IMR-90 (cell line): ENCODE measurements around the gene XKRX. TPM values are rescaled to one million over a fixed set of nuclear protein-coding genes. Genes with fewer than 3 reads are reported as not detected.

ENCODE experiments used
- ATAC-seq: fragments of 200-7000 bp; cut with Tn5 transposase; 2 replicates; pipeline ENCODE4 v1.9.1; 2020; ENCODE audit warnings: low read depth, mild to moderate bottlenecking, moderate library complexity
- BruUV-seq: library from RNA; stranded (reverse); fragments of 400-500 nt; replicated peaks from 2 replicates; lab custom pipeline; 2021; lab: Mats Ljungman, UMichigan
- CTCF ChIA-PET: fragments of 300-600 bp; formaldehyde crosslinking; extraction: SDS; loops from one replicate; lab custom pipeline; 2021; ENCODE audit warnings: antibody characterized with exemption; lab: Yijun Ruan, JAX
- POLR2A ChIA-PET: fragments of 300-600 bp; sonication (Branson Sonifier 250); formaldehyde crosslinking; loops from one replicate; lab custom pipeline; 2022; ENCODE audit warnings: antibody characterized with exemption; ENCODE audit not compliant: unreplicated experiment; lab: Charles Lee
- DNase-seq: peaks from one replicate; pipeline ENCODE4 v3.0.0; 2013
- H2AFZ ChIP-seq: replicated peaks from 2 replicates; pipeline ENCODE3; 2013; ENCODE audit warnings: low read length, mild to moderate bottlenecking; ENCODE audit not compliant: poor library complexity
- H2AK5ac ChIP-seq: 2 replicates; pipeline ENCODE4 v1.6.1; 2013; ENCODE audit warnings: low read depth, low read length, inconsistent platforms
- H2AK9ac ChIP-seq: replicated peaks from 2 replicates; pipeline ENCODE3; 2013; ENCODE audit warnings: mild to moderate bottlenecking, low read depth, low read length, moderate library complexity; ENCODE audit not compliant: poor library complexity
- H2BK120ac ChIP-seq: 2 replicates; pipeline ENCODE4 v1.6.1; 2013; ENCODE audit warnings: low read depth, low read length, inconsistent platforms
- H2BK15ac ChIP-seq: 3 replicates; pipeline ENCODE4 v1.6.1; 2013; ENCODE audit warnings: low read depth, low read length, inconsistent platforms
- H2BK20ac ChIP-seq: 2 replicates; pipeline ENCODE4 v1.6.1; 2013; ENCODE audit warnings: low read depth, mild to moderate bottlenecking, inconsistent platforms, low read length, moderate library complexity
- H2BK5ac ChIP-seq: 2 replicates; pipeline ENCODE4 v1.6.1; 2013; ENCODE audit warnings: mild to moderate bottlenecking, low read depth, low read length, inconsistent platforms; ENCODE audit not compliant: poor library complexity, severe bottlenecking
- H3K14ac ChIP-seq: replicated peaks from 2 replicates; pipeline ENCODE4 v1.6.1; 2013; ENCODE audit warnings: low read depth, low read length, inconsistent platforms
- H3K18ac ChIP-seq: 2 replicates; pipeline ENCODE4 v1.6.1; 2013; ENCODE audit warnings: low read depth, low read length, control low read depth
- H3K23ac ChIP-seq: 2 replicates; pipeline ENCODE4 v1.6.1; 2013; ENCODE audit warnings: low read depth, low read length, inconsistent platforms
- H3K27ac ChIP-seq: 2 replicates; pipeline ENCODE4 v1.5.1; 2013; ENCODE audit warnings: mild to moderate bottlenecking, control low read depth, low read length; ENCODE audit not compliant: insufficient read depth
- H3K27me3 ChIP-seq: 2 replicates; pipeline ENCODE4 v1.6.1; 2013; ENCODE audit warnings: low read length; ENCODE audit not compliant: control insufficient read depth, insufficient read depth
- H3K36me3 ChIP-seq: 2 replicates; pipeline ENCODE4 v1.6.1; 2013; ENCODE audit warnings: low read length, mixed read lengths; ENCODE audit not compliant: control insufficient read depth, insufficient read depth
- H3K4ac ChIP-seq: 2 replicates; pipeline ENCODE4 v1.6.1; 2013; ENCODE audit warnings: low read depth, low read length, inconsistent platforms
- H3K4me1 ChIP-seq: 2 replicates; pipeline ENCODE4 v1.6.1; 2013; ENCODE audit warnings: low read length, mixed read lengths; ENCODE audit not compliant: control insufficient read depth, insufficient read depth
- H3K4me2 ChIP-seq: 2 replicates; pipeline ENCODE4 v1.6.1; 2013; ENCODE audit warnings: low read depth, mild to moderate bottlenecking, control low read depth, low read length, moderate library complexity
- H3K4me3 ChIP-seq: 2 replicates; pipeline ENCODE4 v1.5.1; 2013; ENCODE audit warnings: low read depth, mild to moderate bottlenecking, control low read depth, low read length, moderate library complexity; ENCODE audit not compliant: insufficient read depth
- H3K56ac ChIP-seq: 2 replicates; pipeline ENCODE4 v1.6.1; 2013; ENCODE audit warnings: low read length, inconsistent platforms; ENCODE audit not compliant: insufficient read depth; ENCODE audit errors: extremely low read depth
- H3K79me1 ChIP-seq, 2 experiments: 2 replicates each; pipeline ENCODE4 v1.6.1; 2013; ENCODE audit warnings: low read length in 2 of 2, inconsistent platforms in 1 of 2, low read depth in 1 of 2
- H3K9ac ChIP-seq: 2 replicates; pipeline ENCODE4 v1.6.1; 2013; ENCODE audit warnings: low read depth, low read length, control low read depth
- H3K9me1 ChIP-seq: 2 replicates; pipeline ENCODE4 v1.6.1; 2013; ENCODE audit warnings: low read length, inconsistent platforms; ENCODE audit not compliant: insufficient read depth
- H3K9me3 ChIP-seq: 2 replicates; pipeline ENCODE4 v1.6.1; 2013; ENCODE audit warnings: low read length; ENCODE audit not compliant: control insufficient read depth, insufficient read depth
- H4K20me1 ChIP-seq: 2 replicates; pipeline ENCODE4 v1.6.1; 2013; ENCODE audit warnings: low read length, inconsistent platforms; ENCODE audit not compliant: insufficient read depth
- H4K5ac ChIP-seq: 2 replicates; pipeline ENCODE4 v1.6.1; 2013; ENCODE audit warnings: mild to moderate bottlenecking, low read depth, low read length, control low read depth
- H4K8ac ChIP-seq, 2 experiments: 2 replicates each; pipeline ENCODE4 v1.6.1; 2013; ENCODE audit warnings: low read depth in 2 of 2, low read length in 2 of 2, control low read depth in 1 of 2, inconsistent platforms in 1 of 2
- H4K91ac ChIP-seq: 2 replicates; pipeline ENCODE4 v1.6.1; 2013; ENCODE audit warnings: low read depth, low read length, inconsistent platforms; ENCODE audit not compliant: insufficient read depth
- BHLHE40 ChIP-seq: fragments of 150-350 bp; IDR thresholded peaks from 2 replicates; pipeline ENCODE4 v1.6.1; 2016; ENCODE audit warnings: mild to moderate bottlenecking, low read depth, low read length
- CEBPB ChIP-seq: IDR thresholded peaks from 2 replicates; pipeline ENCODE4 v1.6.1; 2012; ENCODE audit warnings: low read depth, low read length, improper control_type of control experiment
- CHD1 ChIP-seq: IDR thresholded peaks from 2 replicates; pipeline ENCODE4 v1.6.1; 2012; ENCODE audit warnings: low read depth, low read length, improper control_type of control experiment
- FOS ChIP-seq: fragments of 150-350 bp; IDR thresholded peaks from 2 replicates; pipeline ENCODE4 v1.6.1; 2016; ENCODE audit warnings: low read depth, low read length
- MAFK ChIP-seq: IDR thresholded peaks from 2 replicates; pipeline ENCODE4 v1.6.1; 2012; ENCODE audit warnings: low read depth, low read length, improper control_type of control experiment
- MAZ ChIP-seq: IDR thresholded peaks from 2 replicates; pipeline ENCODE4 v1.6.1; 2012; ENCODE audit warnings: low read depth, mild to moderate bottlenecking, low read length, improper control_type of control experiment, moderate library complexity, borderline replicate concordance
- MXI1 ChIP-seq: IDR thresholded peaks from 2 replicates; pipeline ENCODE4 v1.6.1; 2012; ENCODE audit warnings: low read depth, mild to moderate bottlenecking, low read length, moderate library complexity, borderline replicate concordance
- NFE2L2 ChIP-seq: fragments of 150-350 bp; IDR thresholded peaks from 2 replicates; pipeline ENCODE4 v1.6.1; 2016; ENCODE audit warnings: low read depth, mild to moderate bottlenecking, low read length
- POLR2A ChIP-seq: IDR thresholded peaks from 2 replicates; pipeline ENCODE4 v1.6.1; 2012; ENCODE audit warnings: mild to moderate bottlenecking, low read depth, low read length
- RAD21 ChIP-seq: IDR thresholded peaks from 2 replicates; pipeline ENCODE4 v1.6.1; 2012; ENCODE audit warnings: low read length, improper control_type of control experiment
- RCOR1 ChIP-seq: IDR thresholded peaks from 2 replicates; pipeline ENCODE4 v1.6.1; 2012; ENCODE audit warnings: mild to moderate bottlenecking, low read length, improper control_type of control experiment; ENCODE audit not compliant: insufficient replicate concordance
- RFX5 ChIP-seq: IDR thresholded peaks from 2 replicates; pipeline ENCODE4 v1.8.0; 2012; ENCODE audit warnings: low read depth, mild to moderate bottlenecking, low read length, moderate library complexity
- SMC3 ChIP-seq: fragments of 150-350 bp; IDR thresholded peaks from 2 replicates; pipeline ENCODE4 v1.6.1; 2016; ENCODE audit warnings: low read depth, mild to moderate bottlenecking, antibody characterized with exemption, low read length, moderate library complexity
- WGBS, 2 experiments: methylation state at CpG; one replicate each; pipeline versions ENCODE4 v1.1.5 to v1.1.7; 2013; ENCODE audit warnings: missing lambda C conversion rate in 2 of 2; ENCODE audit not compliant: insufficient read length in 1 of 2; ENCODE audit errors: extremely low coverage in 2 of 2; 5-methylcytosine and 5-hydroxymethylcytosine counted together
- dilution Hi-C: fragments of 300-500 bp; cut with HindIII; formaldehyde crosslinking; loops from one replicate; pipeline ENCODE4 v1.14.3; 2018; ENCODE audit warnings: low sequenced_read_pairs; ENCODE audit not compliant: unreplicated experiment
- in situ Hi-C: fragments of 300-500 bp; cut with MboI; formaldehyde crosslinking; loops from 3 replicates; pipeline ENCODE4 v1.14.3; 2019; ENCODE audit warnings: low sequenced_read_pairs, inconsistent platforms, mixed read lengths
- intact Hi-C: fragments of 100-400 bp; cut with micrococcal nuclease; formaldehyde crosslinking; loops from 2 replicates; pipeline ENCODE4 v1.10.0; 2022
- polyA plus RNA-seq, 3 experiments: library from polyadenylated mRNA; depleted of rRNA; stranded (reverse); fragments of >200 nt; gene quantifications; 2 replicates each; pipeline ENCODE4 v1.2.3, GENCODE V29; 2012; ENCODE audit warnings: low replicate concordance in 1 of 3
- total RNA-seq: library from RNA; depleted of rRNA; stranded (reverse); fragments of >200 nt; gene quantifications from 2 replicates; pipeline ENCODE4 v1.2.3, GENCODE V29; 2012
- TF ChIP-seq, protein P1 (sequence below): conservative IDR thresholded peaks from 2 replicates; pipeline ENCODE4 v1.5.1; 2012; ENCODE audit warnings: mild to moderate bottlenecking, low read depth, low read length, improper control_type of control experiment
- TF ChIP-seq, protein P2 (sequence below): fragments of 150-350 bp; IDR thresholded peaks from 2 replicates; pipeline ENCODE4 v1.6.1; 2016; ENCODE audit warnings: low read depth, mild to moderate bottlenecking, low read length, moderate library complexity, borderline replicate concordance
- TF ChIP-seq, protein P3 (sequence below): fragments of 150-350 bp; IDR thresholded peaks from 2 replicates; pipeline ENCODE4 v1.6.1; 2017; ENCODE audit warnings: mild to moderate bottlenecking, antibody characterized with exemption, low read length, low read depth

The XKRX gene
- total and polyA plus RNA-seq, 2 of the 4 experiments (the other 2 are of a cell fraction) = 0.39 to 0.90 TPM

- CTCF ChIA-PET = no interaction called here
- H3K4ac ChIP-seq = no peak overlapping the region
- no peaks in the 10 kb centered on the region for H3K4me1 ChIP-seq
- BruUV-seq = no TSS peak
- dilution Hi-C loops = no loop called here
- H3K4me3 ChIP-seq = no peak overlapping the region
- no peaks in the 10 kb centered on the region for H4K20me1 ChIP-seq
- no peak overlapping the region for H4K8ac ChIP-seq
- no peaks in the 10 kb centered on the region for H3K36me3 ChIP-seq
- TF ChIP-seq CHD1 = no peak
- TF ChIP-seq, protein P1, sequence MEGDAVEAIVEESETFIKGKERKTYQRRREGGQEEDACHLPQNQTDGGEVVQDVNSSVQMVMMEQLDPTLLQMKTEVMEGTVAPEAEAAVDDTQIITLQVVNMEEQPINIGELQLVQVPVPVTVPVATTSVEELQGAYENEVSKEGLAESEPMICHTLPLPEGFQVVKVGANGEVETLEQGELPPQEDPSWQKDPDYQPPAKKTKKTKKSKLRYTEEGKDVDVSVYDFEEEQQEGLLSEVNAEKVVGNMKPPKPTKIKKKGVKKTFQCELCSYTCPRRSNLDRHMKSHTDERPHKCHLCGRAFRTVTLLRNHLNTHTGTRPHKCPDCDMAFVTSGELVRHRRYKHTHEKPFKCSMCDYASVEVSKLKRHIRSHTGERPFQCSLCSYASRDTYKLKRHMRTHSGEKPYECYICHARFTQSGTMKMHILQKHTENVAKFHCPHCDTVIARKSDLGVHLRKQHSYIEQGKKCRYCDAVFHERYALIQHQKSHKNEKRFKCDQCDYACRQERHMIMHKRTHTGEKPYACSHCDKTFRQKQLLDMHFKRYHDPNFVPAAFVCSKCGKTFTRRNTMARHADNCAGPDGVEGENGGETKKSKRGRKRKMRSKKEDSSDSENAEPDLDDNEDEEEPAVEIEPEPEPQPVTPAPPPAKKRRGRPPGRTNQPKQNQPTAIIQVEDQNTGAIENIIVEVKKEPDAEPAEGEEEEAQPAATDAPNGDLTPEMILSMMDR = no peak
- TF ChIP-seq MAZ = no peak
- TF ChIP-seq NFE2L2 = no peak
- TF ChIP-seq MXI1 = no peak
- TF ChIP-seq RCOR1 = no peak
- TF ChIP-seq, protein P2, sequence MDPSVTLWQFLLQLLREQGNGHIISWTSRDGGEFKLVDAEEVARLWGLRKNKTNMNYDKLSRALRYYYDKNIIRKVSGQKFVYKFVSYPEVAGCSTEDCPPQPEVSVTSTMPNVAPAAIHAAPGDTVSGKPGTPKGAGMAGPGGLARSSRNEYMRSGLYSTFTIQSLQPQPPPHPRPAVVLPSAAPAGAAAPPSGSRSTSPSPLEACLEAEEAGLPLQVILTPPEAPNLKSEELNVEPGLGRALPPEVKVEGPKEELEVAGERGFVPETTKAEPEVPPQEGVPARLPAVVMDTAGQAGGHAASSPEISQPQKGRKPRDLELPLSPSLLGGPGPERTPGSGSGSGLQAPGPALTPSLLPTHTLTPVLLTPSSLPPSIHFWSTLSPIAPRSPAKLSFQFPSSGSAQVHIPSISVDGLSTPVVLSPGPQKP = no peak
- no peak for TF ChIP-seq CEBPB
- TF ChIP-seq RFX5 = no peak
- TF ChIP-seq FOS = no peak
- TF ChIP-seq POLR2A = no peak
- no peak for TF ChIP-seq BHLHE40
- no peak for TF ChIP-seq MAFK
- TF ChIP-seq SMC3 = no peak
- TF ChIP-seq RAD21 = no peak
- TF ChIP-seq, protein P3, sequence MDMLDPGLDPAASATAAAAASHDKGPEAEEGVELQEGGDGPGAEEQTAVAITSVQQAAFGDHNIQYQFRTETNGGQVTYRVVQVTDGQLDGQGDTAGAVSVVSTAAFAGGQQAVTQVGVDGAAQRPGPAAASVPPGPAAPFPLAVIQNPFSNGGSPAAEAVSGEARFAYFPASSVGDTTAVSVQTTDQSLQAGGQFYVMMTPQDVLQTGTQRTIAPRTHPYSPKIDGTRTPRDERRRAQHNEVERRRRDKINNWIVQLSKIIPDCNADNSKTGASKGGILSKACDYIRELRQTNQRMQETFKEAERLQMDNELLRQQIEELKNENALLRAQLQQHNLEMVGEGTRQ = no peak
- no peak overlapping the region for H2AK5ac ChIP-seq
- no peak overlapping the region for H3K18ac ChIP-seq
- no peak overlapping the region for H2BK120ac ChIP-seq
- H3K56ac ChIP-seq = no peak overlapping the region
- H3K27ac ChIP-seq = no peak overlapping the region
- H3K9me3 ChIP-seq = no peaks in the 10 kb centered on the region
- no peaks in the 10 kb centered on the region for H3K79me1 ChIP-seq
- H4K5ac ChIP-seq = no peak overlapping the region
- ATAC-seq = no peak
- no peak overlapping the region for H2BK5ac ChIP-seq
- no peak overlapping the region for H3K4me2 ChIP-seq
- POLR2A ChIA-PET = no interaction called here
- no peak for DNase-seq
- in situ Hi-C loops = no loop called here
- H3K27me3 ChIP-seq = peaks cover 3% of the 10 kb centered on the region; the same call in 1 of the 2 replicates
- no CpG with 5 or more reads among the region's 4 CpGs for WGBS, 2 experiments
- H3K9me1 ChIP-seq = no peaks in the 10 kb centered on the region
- H4K91ac ChIP-seq = no peak overlapping the region
- no peak overlapping the region for H2BK15ac ChIP-seq
- no peak overlapping the region for H2AFZ ChIP-seq
- H3K23ac ChIP-seq = no peak overlapping the region
- H2AK9ac ChIP-seq = no peak overlapping the region
- intact Hi-C loops = no loop called here
- no peak overlapping the region for H3K14ac ChIP-seq
- H3K9ac ChIP-seq = no peak overlapping the region
- H2BK20ac ChIP-seq = no peak overlapping the region
Observed at GRCh38 chrX:100883654-100884053, 45.1 kb downstream of the XKRX start.
